ENCODE results near the gene DNAJB13.

DNAJB13 gene

DNA sequence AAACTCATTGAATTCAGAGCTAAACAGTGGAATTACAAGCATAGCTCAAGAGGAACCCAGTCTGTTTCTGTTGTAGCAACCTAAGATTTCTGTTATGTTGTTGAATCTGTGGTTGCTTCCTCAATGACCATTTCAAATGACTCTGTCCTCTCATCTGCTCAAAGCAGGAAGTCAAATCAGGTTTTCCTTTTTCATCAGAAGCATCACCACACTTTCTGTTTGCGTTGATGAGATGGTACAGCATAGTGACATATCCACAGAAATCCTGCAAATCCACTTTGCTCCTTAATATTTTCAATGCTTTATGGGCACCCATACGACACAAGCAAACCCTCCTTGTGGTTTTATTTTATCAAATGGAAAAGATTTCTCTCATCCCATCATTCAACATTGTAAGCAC lies 44.4 kb downstream of the DNAJB13 start:
- DNase-seq (ENCODE audit: low read depth): no peak
- Histone ChIP-seq H3K4me3 (ENCODE audit: low read length) (no peak overlapping the region), H3K4me1 (ENCODE audit: control insufficient read depth, insufficient read depth, low read length) (no peaks in the 10 kb centered on the region), H3K27me3 (replicated peaks; ENCODE audit: control insufficient read depth, insufficient read depth, low read length) (peaks cover 5% of the 10 kb centered on the region), H3K9me3 (ENCODE audit: control insufficient read depth, low read length) (no peaks in the 10 kb centered on the region), H3K36me3 (ENCODE audit: control insufficient read depth, insufficient read depth, low read length, severe bottlenecking) (no peaks in the 10 kb centered on the region), H3K9ac (ENCODE audit: low read length) (no peak overlapping the region)

DNA sequence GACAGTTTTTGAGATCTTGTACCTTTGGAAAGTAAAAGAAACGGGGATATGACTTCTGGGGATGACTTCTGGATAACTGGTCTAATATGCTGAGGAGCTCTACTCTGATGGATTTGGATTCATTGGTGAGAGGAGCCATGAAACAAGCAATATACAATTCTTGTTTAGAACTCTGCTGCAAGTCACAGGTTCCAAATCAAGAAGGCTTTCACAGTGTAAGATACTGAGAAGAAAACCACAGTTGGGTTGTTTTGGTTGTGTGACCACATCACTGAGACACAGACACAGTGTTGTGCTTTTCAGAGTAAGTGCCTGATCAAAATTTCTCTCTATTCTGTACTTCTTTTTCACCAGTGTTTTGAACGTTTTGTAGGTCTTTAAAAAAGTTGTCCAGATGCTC lies 44.9 kb downstream of the DNAJB13 start:
- Histone ChIP-seq H3K9me3 (ENCODE audit: control insufficient read depth, low read length) (no peaks in the 10 kb centered on the region), H3K27me3 (replicated peaks; ENCODE audit: control insufficient read depth, insufficient read depth, low read length) (peaks cover 5% of the 10 kb centered on the region), H3K9ac (ENCODE audit: low read length) (no peak overlapping the region), H3K36me3 (ENCODE audit: control insufficient read depth, insufficient read depth, low read length, severe bottlenecking) (no peaks in the 10 kb centered on the region), H3K4me1 (ENCODE audit: control insufficient read depth, insufficient read depth, low read length) (no peaks in the 10 kb centered on the region), H3K4me3 (ENCODE audit: low read length) (no peak overlapping the region)
- DNase-seq (ENCODE audit: low read depth): no peak

DNA sequence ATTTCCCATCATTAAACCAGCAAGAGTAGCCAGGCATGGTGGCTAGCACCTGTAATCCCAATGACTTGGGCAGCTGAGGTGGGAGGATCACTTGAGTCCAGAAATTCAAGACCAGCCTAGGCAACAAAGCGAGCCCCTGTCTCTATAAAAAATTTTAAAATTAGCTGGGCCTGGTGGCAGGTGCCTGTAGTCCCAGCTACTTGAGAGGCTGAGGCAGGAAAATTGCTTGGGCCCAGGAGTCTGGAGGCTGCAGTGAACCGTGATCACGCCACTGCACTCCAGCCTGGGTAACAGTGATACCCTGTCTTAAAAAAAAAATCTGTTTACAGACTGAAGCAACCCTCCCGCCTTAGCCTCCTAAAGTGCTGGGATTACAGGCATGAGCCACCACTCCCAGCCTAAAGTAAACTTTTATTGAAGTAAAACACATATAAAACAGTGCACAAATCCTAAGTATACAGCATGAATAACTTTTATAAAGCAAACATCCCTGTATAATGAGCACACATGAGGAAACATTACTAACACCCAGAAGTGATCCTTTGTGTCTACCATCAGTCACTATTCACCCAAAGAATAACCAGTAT lies 45.4 kb downstream of the DNAJB13 start:
- Histone ChIP-seq H3K4me3 (ENCODE audit: low read length) (no peak overlapping the region), H3K9ac (ENCODE audit: low read length) (no peak overlapping the region), H3K27me3 (replicated peaks; ENCODE audit: control insufficient read depth, insufficient read depth, low read length) (peaks cover 3% of the 10 kb centered on the region), H3K4me1 (ENCODE audit: control insufficient read depth, insufficient read depth, low read length) (no peaks in the 10 kb centered on the region), H3K9me3 (ENCODE audit: control insufficient read depth, low read length) (no peaks in the 10 kb centered on the region), H3K36me3 (ENCODE audit: control insufficient read depth, insufficient read depth, low read length, severe bottlenecking) (no peaks in the 10 kb centered on the region)
- no peak for DNase-seq (ENCODE audit: low read depth)

DNA sequence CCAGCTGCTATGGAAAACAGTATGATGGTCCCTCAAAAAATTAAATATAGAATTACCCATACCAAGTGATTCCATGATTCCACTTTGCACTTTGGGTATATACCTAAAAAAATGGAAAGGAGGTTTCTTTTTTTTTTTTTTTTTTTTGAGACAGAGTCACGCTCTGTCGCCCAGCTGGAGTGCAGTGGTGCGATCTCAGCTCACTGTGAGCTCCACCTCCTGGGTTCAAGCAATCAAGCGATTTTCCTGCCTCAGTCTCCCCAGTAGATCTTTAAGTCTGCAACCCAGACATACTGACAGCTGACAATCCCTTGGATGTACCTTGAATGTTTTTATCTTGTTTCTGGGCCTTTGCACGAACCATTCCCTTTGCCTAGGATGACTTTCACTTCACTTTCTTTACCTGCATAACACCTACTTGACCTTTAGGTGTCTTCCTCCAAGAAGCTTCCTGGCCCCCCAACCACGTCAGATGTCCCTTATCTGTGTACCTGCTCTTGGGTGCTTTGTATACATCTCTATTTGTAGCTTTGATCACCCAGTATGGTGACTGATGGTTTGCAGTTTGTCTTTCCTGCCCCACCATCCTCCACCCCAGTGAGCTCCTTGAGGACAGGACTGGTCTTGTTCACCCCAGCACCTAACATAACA lies 46.4 kb downstream of the DNAJB13 start:
- H3K27me3 ChIP-seq (replicated peaks; ENCODE audit: control insufficient read depth, insufficient read depth, low read length): no peaks in the 10 kb centered on the region
- DNase-seq (ENCODE audit: low read depth): no peak
- no peaks in the 10 kb centered on the region for H3K36me3 ChIP-seq (ENCODE audit: control insufficient read depth, insufficient read depth, low read length, severe bottlenecking)
- no peaks in the 10 kb centered on the region for H3K4me1 ChIP-seq (ENCODE audit: control insufficient read depth, insufficient read depth, low read length)
- H3K9ac ChIP-seq (ENCODE audit: low read length): no peak overlapping the region
- H3K9me3 ChIP-seq (ENCODE audit: control insufficient read depth, low read length): no peaks in the 10 kb centered on the region
- H3K4me3 ChIP-seq (ENCODE audit: low read length): no peak overlapping the region

DNA sequence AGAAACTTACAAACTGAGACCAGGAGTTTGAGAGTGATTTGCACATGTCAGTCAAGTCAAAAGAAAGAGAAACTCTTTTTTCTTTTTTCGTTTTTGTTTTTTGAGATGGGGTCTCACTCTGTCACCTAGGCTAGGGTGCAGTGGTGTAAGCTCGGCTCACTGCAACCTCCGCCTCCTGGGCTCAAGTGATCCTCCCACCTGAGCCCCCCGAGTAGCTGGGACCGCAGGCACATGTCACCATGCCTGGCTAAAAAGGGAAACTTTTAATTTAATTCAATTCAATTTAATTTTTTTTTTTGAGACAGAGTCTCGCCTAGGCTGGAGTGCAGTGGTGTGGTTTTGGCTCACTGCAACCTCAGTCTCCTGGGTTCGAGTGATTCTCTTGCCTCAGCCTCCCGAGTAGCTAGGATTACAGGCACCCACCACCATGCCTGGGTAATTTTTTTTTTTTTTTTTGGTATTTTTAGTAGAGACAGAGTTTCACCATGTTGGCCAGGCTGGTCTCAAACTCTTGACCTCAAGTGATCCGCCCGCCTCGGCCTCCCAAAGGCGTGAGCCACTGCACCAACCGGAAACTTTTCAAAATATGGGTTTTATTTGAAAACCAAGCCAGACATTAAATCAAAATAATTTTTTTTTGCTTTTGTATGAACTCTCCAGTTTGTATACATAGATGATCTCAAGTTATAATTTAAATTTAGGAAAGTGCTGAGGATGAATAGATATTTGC lies 48.2 kb downstream of the DNAJB13 start:
- H3K9ac ChIP-seq (ENCODE audit: low read length): no peak overlapping the region
- H3K9me3 ChIP-seq (ENCODE audit: control insufficient read depth, low read length): no peaks in the 10 kb centered on the region
- no peak overlapping the region for H3K4me3 ChIP-seq (ENCODE audit: low read length)
- H3K27me3 ChIP-seq (replicated peaks; ENCODE audit: control insufficient read depth, insufficient read depth, low read length): no peaks in the 10 kb centered on the region
- H3K36me3 ChIP-seq (ENCODE audit: control insufficient read depth, insufficient read depth, low read length, severe bottlenecking): no peaks in the 10 kb centered on the region
- peaks cover 4% of the 10 kb centered on the region for H3K4me1 ChIP-seq (ENCODE audit: control insufficient read depth, insufficient read depth, low read length)
- no peak for DNase-seq (ENCODE audit: low read depth)

DNA sequence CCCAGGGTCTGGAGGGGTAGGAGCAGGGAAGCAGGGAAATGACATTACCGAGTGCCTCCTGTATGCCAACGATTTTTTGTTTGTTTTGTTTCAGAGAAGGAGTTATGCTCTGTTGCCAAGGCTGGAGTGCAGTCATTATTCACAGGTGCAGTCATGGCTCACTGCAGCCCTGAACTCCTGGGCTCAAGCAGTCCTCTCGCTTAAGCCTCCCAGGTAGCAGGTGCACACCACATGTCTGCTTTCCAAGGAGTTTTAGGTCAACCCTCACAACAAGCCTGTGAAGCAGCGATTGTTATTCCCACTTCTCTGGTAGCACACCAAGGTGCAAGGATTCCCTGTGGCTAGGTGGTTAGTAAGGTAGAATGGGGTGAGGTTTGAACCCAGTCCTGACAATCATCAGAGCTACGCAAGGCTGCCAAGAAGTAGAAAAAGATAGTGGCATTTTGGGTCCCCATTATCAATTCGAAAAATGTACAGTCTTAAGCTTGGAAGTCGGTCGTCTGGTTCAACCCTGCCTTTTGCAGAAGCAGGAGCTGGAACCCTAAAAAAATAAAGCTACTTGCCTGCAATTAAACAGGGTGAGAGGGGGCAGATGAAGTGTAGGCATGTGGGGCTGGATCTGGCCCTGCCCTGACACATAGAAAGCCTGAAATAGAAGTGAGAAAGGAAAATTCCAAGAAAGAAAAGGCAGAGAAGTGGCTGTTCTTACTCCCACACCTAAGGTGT lies 48.9 kb downstream of the DNAJB13 start:
- H3K4me3 ChIP-seq (ENCODE audit: low read length): no peak overlapping the region
- no peak for DNase-seq (ENCODE audit: low read depth)
- H3K9me3 ChIP-seq (ENCODE audit: control insufficient read depth, low read length): no peaks in the 10 kb centered on the region
- H3K36me3 ChIP-seq (ENCODE audit: control insufficient read depth, insufficient read depth, low read length, severe bottlenecking): no peaks in the 10 kb centered on the region
- peaks cover 11% of the 10 kb centered on the region for H3K4me1 ChIP-seq (ENCODE audit: control insufficient read depth, insufficient read depth, low read length)
- H3K9ac ChIP-seq (ENCODE audit: low read length): no peak overlapping the region
- no peaks in the 10 kb centered on the region for H3K27me3 ChIP-seq (replicated peaks; ENCODE audit: control insufficient read depth, insufficient read depth, low read length)

DNA sequence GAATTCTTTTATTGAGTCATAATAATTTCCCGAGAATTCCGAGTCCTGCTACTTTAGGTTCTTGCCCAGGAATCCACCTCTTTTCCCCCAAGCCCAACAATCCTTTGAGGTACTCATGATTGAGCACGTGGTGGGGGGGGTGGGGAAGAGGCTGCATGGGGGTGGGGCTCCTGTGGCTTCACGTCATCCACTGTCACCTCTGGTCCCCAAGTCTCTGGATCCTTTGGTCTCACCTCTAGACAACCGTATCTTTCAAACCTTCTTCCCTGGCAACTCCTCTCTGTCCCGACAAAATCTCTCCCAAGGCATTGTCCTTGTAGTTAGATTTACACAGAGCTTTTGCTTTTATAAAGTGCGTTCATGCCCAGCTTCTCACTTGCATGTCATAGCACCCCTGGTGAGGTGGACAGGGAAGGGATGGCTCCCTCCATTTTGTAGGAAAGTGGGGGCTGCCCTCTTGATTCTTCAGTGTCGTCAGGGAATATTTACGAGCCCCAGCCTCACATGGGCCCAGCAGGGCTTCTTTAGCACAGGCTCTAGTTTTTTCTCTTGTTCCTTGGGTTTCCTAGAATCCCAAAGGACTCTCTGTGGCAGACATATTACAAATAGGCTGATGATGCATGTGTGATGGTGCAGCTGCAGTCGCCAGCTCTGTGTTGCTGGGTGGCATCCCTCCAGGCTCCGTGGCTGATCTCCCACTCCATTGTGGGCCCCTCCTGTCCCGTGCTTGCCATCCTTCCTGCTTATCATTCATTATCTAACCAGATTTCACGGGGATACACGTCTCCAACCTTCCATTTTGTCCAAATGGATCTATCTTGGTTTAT lies 49.7 kb downstream of the DNAJB13 start:
- Histone ChIP-seq H3K9ac (ENCODE audit: low read length) (no peak overlapping the region), H3K9me3 (ENCODE audit: control insufficient read depth, low read length) (no peaks in the 10 kb centered on the region), H3K36me3 (ENCODE audit: control insufficient read depth, insufficient read depth, low read length, severe bottlenecking) (no peaks in the 10 kb centered on the region), H3K4me3 (ENCODE audit: low read length) (no peak overlapping the region), H3K4me1 (ENCODE audit: control insufficient read depth, insufficient read depth, low read length) (peaks cover 16% of the 10 kb centered on the region), H3K27me3 (replicated peaks; ENCODE audit: control insufficient read depth, insufficient read depth, low read length) (no peaks in the 10 kb centered on the region)
- no peak for DNase-seq (ENCODE audit: low read depth)

DNA sequence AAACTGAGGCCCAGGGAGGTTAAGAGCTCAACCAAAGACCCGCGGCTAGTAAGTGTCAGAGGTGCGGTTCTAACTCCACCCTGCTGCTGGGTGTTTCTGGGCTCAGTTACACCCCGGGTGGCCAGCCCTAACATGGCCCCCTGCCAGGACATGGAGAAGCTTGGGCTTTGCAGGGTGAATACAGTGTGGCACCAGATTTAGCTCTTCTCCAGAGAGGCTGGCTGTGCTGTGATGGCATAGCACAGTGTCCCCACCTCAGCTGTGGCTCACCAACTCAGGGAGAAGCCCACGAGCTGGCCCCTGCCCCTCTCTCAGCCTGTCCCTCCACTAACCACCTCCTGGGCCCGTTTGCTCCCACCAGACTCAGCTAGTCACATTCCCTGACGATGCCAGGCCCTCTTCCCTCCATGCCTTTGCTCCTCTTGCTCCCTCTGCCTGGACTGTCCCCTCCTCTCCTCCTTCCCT lies 51.0 kb downstream of the DNAJB13 start:
- H3K9me3 ChIP-seq (ENCODE audit: control insufficient read depth, low read length): no peaks in the 10 kb centered on the region
- DNase-seq (ENCODE audit: low read depth): no peak
- peaks cover 16% of the 10 kb centered on the region for H3K4me1 ChIP-seq (ENCODE audit: control insufficient read depth, insufficient read depth, low read length)
- no peak overlapping the region for H3K4me3 ChIP-seq (ENCODE audit: low read length)
- no peak overlapping the region for H3K9ac ChIP-seq (ENCODE audit: low read length)
- H3K36me3 ChIP-seq (ENCODE audit: control insufficient read depth, insufficient read depth, low read length, severe bottlenecking): no peaks in the 10 kb centered on the region
- H3K27me3 ChIP-seq (replicated peaks; ENCODE audit: control insufficient read depth, insufficient read depth, low read length): no peaks in the 10 kb centered on the region

DNA sequence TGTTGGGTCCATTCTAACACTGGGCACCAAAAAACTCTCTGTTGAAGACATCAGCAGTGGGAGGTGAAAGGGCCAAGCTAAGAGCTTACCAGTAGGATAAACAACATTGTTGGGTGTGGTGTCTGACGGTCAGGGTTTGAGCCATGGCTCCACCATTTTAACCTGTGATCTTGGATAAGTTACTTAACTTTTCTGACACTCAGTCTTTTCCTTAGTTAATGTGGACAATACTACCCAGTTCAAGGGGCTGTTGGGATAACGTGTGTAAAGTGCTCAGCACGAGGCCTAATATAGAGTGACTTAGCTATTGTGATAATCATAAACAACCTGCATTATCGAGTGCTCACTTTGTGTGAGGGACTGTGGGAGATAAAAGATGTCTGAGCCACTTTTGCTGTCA lies 52.0 kb downstream of the DNAJB13 start:
- H3K4me3 ChIP-seq (ENCODE audit: low read length): no peak overlapping the region
- peaks cover 16% of the 10 kb centered on the region for H3K4me1 ChIP-seq (ENCODE audit: control insufficient read depth, insufficient read depth, low read length)
- no peaks in the 10 kb centered on the region for H3K36me3 ChIP-seq (ENCODE audit: control insufficient read depth, insufficient read depth, low read length, severe bottlenecking)
- H3K9me3 ChIP-seq (ENCODE audit: control insufficient read depth, low read length): no peaks in the 10 kb centered on the region
- no peak for DNase-seq (ENCODE audit: low read depth)
- H3K27me3 ChIP-seq (replicated peaks; ENCODE audit: control insufficient read depth, insufficient read depth, low read length): no peaks in the 10 kb centered on the region
- no peak overlapping the region for H3K9ac ChIP-seq (ENCODE audit: low read length)

DNA sequence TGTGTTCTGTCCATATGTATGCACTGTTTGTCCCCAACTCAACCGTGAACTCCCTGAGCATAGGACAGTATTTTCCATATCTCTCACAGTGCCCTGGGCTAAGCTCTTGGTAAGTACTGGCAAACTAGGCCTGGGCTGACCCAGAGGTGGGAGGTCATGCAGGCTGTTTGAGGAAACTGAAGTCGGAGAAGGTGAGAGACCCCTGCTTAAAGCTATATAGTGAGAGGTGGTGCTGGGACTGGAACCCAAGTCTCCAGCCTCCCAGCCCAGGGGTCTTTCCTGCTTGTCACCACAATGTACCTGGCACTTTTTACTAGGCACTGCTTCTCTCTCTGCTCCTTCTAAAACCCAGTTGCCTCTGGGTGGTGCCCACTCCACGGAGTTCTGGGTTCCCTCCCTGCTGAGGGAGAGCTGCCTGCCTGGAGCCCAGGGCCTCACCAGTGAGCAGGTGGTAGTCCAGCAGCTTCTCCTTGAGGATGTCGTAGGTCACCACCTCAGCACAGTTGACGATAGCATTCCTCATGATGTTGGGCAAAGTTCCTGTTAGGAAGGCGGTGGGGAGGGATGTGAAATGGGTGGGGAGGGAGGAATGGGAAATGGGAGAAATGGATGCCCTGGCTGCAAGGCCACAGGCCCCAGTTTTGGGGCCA lies 53.3 kb downstream of the DNAJB13 start:
- no peaks in the 10 kb centered on the region for H3K9me3 ChIP-seq (ENCODE audit: control insufficient read depth, low read length)
- peaks cover 22% of the 10 kb centered on the region for H3K4me1 ChIP-seq (ENCODE audit: control insufficient read depth, insufficient read depth, low read length)
- H3K36me3 ChIP-seq (ENCODE audit: control insufficient read depth, insufficient read depth, low read length, severe bottlenecking): no peaks in the 10 kb centered on the region
- no peak overlapping the region for H3K9ac ChIP-seq (ENCODE audit: low read length)
- DNase-seq (ENCODE audit: low read depth): no peak
- H3K4me3 ChIP-seq (ENCODE audit: low read length): no peak overlapping the region
- H3K27me3 ChIP-seq (replicated peaks; ENCODE audit: control insufficient read depth, insufficient read depth, low read length): no peaks in the 10 kb centered on the region

All from adipocyte (in vitro differentiated cells).